ENCODE measurements around the gene FGFRL1.

Gene FGFRL1

GRCh38 chr4:1024882-1025545, 13.6 kb downstream of the FGFRL1 start:
- DNase-seq = no peak

- DNase-seq = peak; percentile 44
These were observed 14.7 kb downstream of the FGFRL1 start for GRCh38 chr4:1026115-1026514.

- DNase-seq = no peak
These were observed 15.9 kb downstream of the FGFRL1 start for GRCh38 chr4:1027219-1027914.

GRCh38 chr4:1027915-1028238, 16.5 kb downstream of the FGFRL1 start:
- DNase-seq = no peak

- no peak for DNase-seq
These were observed 17.3 kb downstream of the FGFRL1 start for GRCh38 chr4:1028574-1029220.

GRCh38 chr4:1029529-1029928, 18.1 kb downstream of the FGFRL1 start:
- DNase-seq = no peak

GRCh38 chr4:1030031-1030430, 18.6 kb downstream of the FGFRL1 start:
- no peak for DNase-seq

GRCh38 chr4:1030559-1030958, 19.1 kb downstream of the FGFRL1 start:
- DNase-seq = no peak

GRCh38 chr4:1031346-1031745, 19.9 kb downstream of the FGFRL1 start:
- DNase-seq = no peak

- no peak for DNase-seq
These were observed 20.8 kb downstream of the FGFRL1 start for GRCh38 chr4:1031956-1032795.

GRCh38 chr4:1032861-1033260, 21.4 kb downstream of the FGFRL1 start:
- DNase-seq = no peak

- DNase-seq = no peak
These were observed 22.6 kb downstream of the FGFRL1 start for GRCh38 chr4:1033840-1034551.

GRCh38 chr4:1035510-1035909, 24.1 kb downstream of the FGFRL1 start:
- no peak for DNase-seq

GRCh38 chr4:1036095-1036494, 24.7 kb downstream of the FGFRL1 start:
- DNase-seq = no peak

- no peak for DNase-seq
These were observed 25.8 kb downstream of the FGFRL1 start for GRCh38 chr4:1036976-1037810.

GRCh38 chr4:1038948-1039492, 27.6 kb downstream of the FGFRL1 start:
- no peak for DNase-seq

GRCh38 chr4:1039493-1040343, 28.3 kb downstream of the FGFRL1 start:
- no peak for DNase-seq

- DNase-seq = no peak
These were observed 29.1 kb downstream of the FGFRL1 start for GRCh38 chr4:1040344-1041146.

GRCh38 chr4:1041147-1041935, 29.9 kb downstream of the FGFRL1 start:
- no peak for DNase-seq

All from activated T-cell treated with anti-CD3 and anti-CD28 coated beads, Interleukin-2, amount 50 U/mL, for 1 hour (primary cell).